HL-60 (cell line): Measurements from ENCODE around the gene FOXP1.

ENCODE experiments used
- DNase-seq, 2 experiments: peaks; one replicate each; pipeline ENCODE4 v3.0.0-alpha.2; 2010 to 2020; ENCODE audit warnings: low read depth in 1 of 2, low spot score in 1 of 2
- H3K27ac ChIP-seq: fragments of 250-450 bp; sonication (Bioruptor Pico); replicated peaks from 2 replicates; pipeline ENCODE4 v1.5.1; 2020; ENCODE audit warnings: mild to moderate bottlenecking, moderate library complexity
- H3K27me3 ChIP-seq: fragments of 250-450 bp; sonication (Bioruptor Pico); 2 replicates; pipeline ENCODE4 v1.5.1; 2021; ENCODE audit warnings: mild to moderate bottlenecking, moderate library complexity; ENCODE audit not compliant: insufficient read depth, poor library complexity, severe bottlenecking
- H3K4me3 ChIP-seq: replicated peaks from 2 replicates; pipeline ENCODE4 v1.5.1; 2011; ENCODE audit warnings: mild to moderate bottlenecking, control low read depth, low read length; ENCODE audit not compliant: insufficient read depth
- CTCF ChIP-seq: IDR thresholded peaks from one replicate; pipeline ENCODE4 v1.5.1; 2011; ENCODE audit warnings: low read length, control low read depth, inconsistent platforms; ENCODE audit not compliant: insufficient read depth
- GABPA ChIP-seq: IDR thresholded peaks from 2 replicates; pipeline ENCODE4 v1.6.1; 2012; ENCODE audit warnings: low read depth
- POLR2AphosphoS5 ChIP-seq: IDR thresholded peaks from 2 replicates; pipeline ENCODE4 v1.6.1; 2012; ENCODE audit warnings: low read depth
- REST ChIP-seq: IDR thresholded peaks from 2 replicates; pipeline ENCODE4 v1.6.1; 2012; ENCODE audit warnings: low read depth; ENCODE audit not compliant: insufficient replicate concordance
- SPI1 ChIP-seq: IDR thresholded peaks from 2 replicates; pipeline ENCODE4 v1.6.1; 2012; ENCODE audit warnings: low read depth, mild to moderate bottlenecking, borderline replicate concordance

FOXP1 gene

GRCh38 chr3:71309342-71309741 lies 274.2 kb downstream of the FOXP1 start:
- TF ChIP-seq POLR2AphosphoS5 = no peak
- TF ChIP-seq REST = no peak
- TF ChIP-seq SPI1 = no peak
- no peak for TF ChIP-seq GABPA
- no peak for TF ChIP-seq CTCF
- no peak overlapping the region for H3K27ac ChIP-seq
- no peak overlapping the region for H3K4me3 ChIP-seq
- DNase-seq = no peak
- H3K27me3 ChIP-seq = no peaks in the 10 kb centered on the region

- TF ChIP-seq SPI1 (no peak), REST (no peak), POLR2AphosphoS5 (no peak), CTCF (no peak), GABPA (no peak)
- H3K27me3 ChIP-seq = no peaks in the 10 kb centered on the region
- H3K27ac ChIP-seq = no peak overlapping the region
- no peak overlapping the region for H3K4me3 ChIP-seq
- DNase-seq = no peak
Observed at GRCh38 chr3:71308836-71309235, 274.7 kb downstream of the FOXP1 start.

- DNase-seq = no peak
- Histone ChIP-seq H3K27ac (no peak overlapping the region), H3K27me3 (no peaks in the 10 kb centered on the region), H3K4me3 (no peak overlapping the region)
- no peak for TF ChIP-seq POLR2AphosphoS5
- no peak for TF ChIP-seq CTCF
- no peak for TF ChIP-seq GABPA
- TF ChIP-seq REST = no peak
- TF ChIP-seq SPI1 = no peak
Observed at GRCh38 chr3:71307991-71308697, 275.4 kb downstream of the FOXP1 start.
